Esophagus muscularis mucosa (tissue), 3 donors: ENCODE data around the gene FERMT3.

Source experiments
- CTCF ChIP-seq, 3 experiments: fragments of 200-600 bp in 2 of 3; fragments of 450-650 bp in 1 of 3; sonication (generic) in 2 of 3; IDR thresholded peaks; one replicate each; pipeline ENCODE4 v1.5.1; 2017 to 2019; ENCODE audit warnings: antibody characterized with exemption in 3 of 3, mild to moderate bottlenecking in 2 of 3, moderate library complexity in 1 of 3
- POLR2A ChIP-seq: fragments of 450-650 bp; IDR thresholded peaks from one replicate; pipeline ENCODE4 v1.6.1; 2017; ENCODE audit warnings: antibody characterized with exemption, moderate library complexity, mild to moderate bottlenecking, low read depth

GRCh38 chr11:64201543-64201942, 5.0 kb upstream of the FERMT3 start:
- no peak for TF ChIP-seq CTCF (IDR thresholded peaks at IDR 0.05)
- no peak for TF ChIP-seq POLR2A
